ENCODE data around the gene FZD7.

FZD7 gene

GRCh38 chr2:202033317-202034248, at the start of gene FZD7:
Gene FZD7, plus strand, starts transcription at chr2:202033855. Its CDS starts 793 bp downstream, at chr2:202034648.
- DNase-seq, result peak; percentile 86

GRCh38 chr2:201984333-201984732, 49.3 kb upstream of the FZD7 start:
- no peak for DNase-seq

DNA sequence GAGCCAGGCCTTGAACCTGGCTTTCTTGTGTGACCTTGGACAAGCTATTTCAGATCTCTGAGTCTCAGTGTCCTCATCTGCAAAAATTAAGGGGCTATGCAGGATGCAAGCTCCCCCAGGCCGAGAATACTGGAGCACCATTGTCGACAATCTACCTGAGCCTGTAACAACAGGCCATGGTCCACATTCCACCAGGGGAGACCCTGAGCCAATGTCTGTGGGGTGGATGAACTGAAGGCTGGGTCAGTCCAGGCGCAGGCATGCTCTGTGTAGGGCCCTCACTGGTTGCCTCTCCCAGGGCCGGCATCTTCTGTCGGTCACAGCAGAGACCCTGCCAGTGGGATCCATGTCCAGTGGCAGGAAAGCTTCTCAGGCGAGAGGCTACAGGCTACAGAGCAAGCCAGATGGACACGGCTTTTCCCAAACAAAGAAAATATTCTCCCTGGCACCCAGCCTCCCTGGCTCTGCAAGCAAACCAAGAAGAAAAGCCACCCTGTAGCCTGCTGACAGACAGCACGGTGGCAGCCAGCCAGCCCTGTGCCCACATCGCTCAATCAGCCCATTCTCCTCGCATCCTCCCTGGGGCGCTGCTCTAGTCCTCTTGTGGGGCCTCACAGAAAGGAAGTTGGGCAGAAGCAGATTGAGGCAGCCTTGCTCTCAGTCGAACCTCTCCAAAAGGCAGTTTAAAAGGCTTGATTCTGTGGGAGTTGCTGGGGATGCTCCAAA, 48.7 kb upstream of the FZD7 start:
- DNase-seq, result no peak

- DNase-seq, result no peak
These were observed 47.8 kb upstream of the FZD7 start for GRCh38 chr2:201985728-201986462.

GRCh38 chr2:201986463-201986735, 47.3 kb upstream of the FZD7 start:
- DNase-seq, result no peak

DNA sequence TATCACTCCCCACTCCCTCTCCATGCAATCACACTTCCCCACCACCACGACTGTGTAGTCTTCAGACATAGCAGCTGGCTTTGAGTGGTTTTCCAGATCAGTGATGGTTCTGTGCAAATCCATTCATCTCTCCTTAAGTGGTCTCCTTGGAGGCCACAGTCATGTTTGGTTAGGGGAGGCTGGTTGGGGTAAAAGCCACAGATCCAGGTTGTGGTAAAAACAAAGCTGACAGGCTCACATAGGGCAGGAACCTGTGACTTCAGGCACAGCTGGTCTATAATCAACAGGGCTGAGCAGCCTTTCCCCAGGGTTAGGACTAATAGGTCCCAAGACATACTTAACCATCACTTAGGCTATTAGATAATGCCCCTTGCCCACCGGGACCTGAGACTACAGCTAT, 46.2 kb upstream of the FZD7 start:
- DNase-seq, result no peak

DNA sequence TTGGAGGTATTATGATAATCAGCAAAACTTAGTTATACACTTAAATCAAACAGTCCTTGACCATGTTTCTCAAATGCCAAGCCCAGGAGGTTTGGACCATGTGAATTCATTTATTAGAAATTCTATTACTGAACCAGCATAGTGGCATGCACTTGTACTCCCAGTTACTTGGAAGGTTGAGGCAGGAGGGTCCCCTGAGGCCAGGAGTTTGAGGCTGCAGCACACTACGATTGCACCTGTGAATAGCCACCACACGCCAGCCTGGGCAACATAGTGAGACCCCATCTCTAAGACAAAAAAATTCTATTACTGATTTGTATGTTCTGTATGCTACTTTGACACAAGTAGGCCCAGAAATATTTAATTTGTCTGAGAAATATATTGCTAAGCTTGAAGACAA, 43.6 kb upstream of the FZD7 start:
- DNase-seq, result no peak

DNA sequence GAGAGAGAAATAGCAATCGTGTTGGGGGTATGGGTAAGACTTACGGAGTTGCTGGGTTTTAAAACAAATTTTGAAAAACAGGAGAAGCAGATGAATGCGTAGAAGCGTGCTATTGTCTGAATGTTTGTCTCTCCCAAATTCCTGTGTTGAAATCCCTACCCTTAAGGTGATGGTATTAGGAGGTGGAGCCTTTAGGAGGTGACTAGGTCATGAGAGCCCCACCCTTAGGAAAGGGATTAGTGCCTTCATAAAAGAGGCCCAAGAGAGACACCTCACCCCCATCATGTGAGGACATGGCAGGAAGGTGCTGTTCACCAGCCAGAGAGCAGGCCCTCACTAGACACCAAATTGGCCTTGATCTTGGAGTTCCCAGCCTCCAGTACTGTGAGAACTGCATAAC, 40.7 kb upstream of the FZD7 start:
- no peak for DNase-seq

DNA sequence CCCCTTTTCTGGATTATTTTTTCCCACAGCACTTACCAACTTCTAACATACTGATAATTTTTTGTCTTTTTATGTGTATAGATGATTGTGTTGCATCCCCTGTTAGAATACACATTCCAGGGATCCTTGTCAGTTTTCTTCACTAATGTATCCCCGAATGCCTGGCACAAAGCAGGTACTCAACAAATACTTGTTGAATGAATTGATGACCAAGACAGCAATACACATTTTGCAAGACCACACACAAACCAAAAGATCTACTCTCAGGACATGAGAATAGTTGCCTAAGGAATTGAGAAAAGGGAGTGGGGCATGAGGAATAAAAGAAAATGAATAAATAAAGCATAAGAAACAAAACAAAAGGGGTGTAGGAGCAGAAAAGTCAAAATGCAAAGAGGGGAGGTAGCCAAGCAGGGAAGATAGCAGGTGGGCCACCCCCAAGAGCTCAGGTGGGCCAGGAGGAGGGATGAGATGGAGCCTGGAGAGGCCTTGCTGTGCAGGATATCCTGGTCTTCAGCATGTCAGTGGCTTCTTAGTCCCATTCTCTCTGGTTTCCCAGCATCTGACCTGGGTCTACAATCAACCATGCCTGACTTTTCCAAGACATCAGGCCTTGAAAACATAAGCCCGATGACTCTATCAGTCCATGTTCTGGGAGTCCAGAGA, 38.5 kb upstream of the FZD7 start:
- DNase-seq, result no peak

GRCh38 chr2:201996006-201996405, 37.6 kb upstream of the FZD7 start:
- no peak for DNase-seq

- DNase-seq, result no peak
These were observed 36.9 kb upstream of the FZD7 start for GRCh38 chr2:201996679-201997314.

DNA sequence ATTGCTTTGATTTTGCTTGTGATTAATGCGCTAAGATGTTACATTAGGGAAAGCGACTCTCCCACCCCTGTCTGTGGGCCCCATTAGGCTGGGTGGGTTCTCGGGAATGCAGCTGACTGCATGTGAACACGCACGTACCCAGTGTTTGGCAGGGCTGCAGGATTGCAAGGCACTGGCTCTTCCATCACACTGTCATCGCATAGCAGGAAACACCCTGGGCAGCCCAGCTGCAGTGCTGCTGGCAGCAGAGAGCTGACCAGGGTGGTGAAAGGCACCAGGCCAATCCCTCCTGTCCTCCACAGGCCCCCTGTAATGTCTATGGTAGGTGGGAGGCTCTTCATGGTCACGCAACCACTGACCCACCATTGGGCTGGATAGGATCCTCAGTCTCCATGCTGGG, 34.4 kb upstream of the FZD7 start:
- no peak for DNase-seq

DNA sequence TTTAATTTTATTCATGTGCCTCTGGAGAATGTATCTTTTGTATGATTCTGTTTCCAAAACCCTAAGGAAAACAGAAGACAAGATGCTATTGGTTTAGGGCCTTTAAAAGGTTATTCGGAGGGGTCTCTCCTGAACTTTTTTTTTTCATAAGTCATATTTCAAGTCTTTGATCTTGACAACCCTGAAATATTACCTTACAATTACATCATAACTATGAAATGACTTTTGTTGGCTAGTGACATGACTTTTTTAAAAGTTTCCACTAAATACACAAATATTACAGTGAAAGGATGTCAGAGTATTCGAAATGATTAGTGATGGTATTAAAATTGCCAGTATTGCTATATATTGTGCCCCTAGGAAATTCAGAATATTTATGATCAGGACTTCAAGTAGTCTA, 31.8 kb upstream of the FZD7 start:
- DNase-seq, result no peak

DNA sequence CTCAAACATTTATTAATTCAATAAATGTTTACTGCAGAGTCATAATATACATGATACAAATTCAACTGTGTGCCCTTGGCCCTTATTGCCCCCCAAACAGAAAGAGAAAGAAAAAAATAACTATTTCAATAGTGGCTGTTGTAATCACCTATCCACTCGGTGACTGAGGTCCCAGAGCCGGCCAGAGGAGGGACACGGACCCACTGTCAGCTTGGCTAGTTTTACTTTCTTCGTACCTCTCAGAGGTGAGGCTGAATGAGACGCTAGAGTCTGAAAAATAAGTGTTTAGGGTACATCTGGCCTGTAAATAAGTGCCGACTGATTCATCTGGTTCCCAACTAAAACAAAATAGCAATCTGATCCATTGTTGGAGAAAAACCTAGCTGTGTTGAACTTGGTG, 31.3 kb upstream of the FZD7 start:
- DNase-seq, result no peak

DNA sequence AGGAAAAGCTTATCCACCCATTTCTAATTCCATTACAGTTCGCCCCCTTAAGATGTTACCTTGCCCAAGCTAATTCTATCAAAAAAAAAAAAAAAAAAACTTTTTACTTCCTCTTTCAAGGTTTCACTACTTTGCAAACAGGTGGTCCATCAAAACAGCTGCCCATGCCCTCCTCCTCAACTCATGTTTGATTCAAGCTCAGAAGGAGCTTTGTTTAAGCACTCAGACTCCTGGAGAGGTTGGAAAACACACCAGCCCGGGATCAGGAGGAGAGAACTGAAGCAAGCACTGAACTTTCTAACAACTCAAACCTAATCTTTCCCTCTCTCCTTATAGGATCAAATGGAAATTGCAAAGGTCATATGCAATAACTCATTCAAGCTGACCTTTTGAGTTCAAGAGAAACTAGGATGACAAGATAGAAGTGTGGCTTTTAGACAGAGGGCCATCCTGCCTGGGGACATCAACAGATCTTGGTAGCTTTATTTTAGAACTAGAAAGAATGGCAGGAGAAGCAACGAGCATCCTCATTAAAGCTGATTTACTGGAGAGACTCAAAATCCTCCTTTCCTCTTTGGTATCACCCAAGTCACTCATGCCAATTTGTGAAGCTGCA, 28.3 kb upstream of the FZD7 start:
- no peak for DNase-seq

DNA sequence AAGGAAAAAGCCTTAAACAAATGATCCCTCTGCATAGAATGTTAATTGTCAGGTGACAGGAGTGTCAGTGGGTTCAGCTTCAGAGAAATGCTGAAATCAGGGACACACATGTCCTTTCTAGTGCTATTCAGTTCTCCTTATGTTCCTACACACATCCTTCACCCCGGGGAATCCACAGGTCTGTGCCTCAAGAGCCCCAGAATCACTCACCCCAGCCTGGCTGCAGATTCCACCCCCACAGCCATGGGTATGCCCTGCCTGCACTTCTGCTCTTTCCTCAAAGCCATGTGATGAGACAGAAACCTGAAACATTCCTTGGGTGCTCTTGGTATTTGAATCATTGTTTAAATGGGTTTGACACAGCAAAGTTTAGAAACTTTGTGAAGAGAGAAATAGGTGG, 27.4 kb upstream of the FZD7 start:
- DNase-seq, result no peak

DNA sequence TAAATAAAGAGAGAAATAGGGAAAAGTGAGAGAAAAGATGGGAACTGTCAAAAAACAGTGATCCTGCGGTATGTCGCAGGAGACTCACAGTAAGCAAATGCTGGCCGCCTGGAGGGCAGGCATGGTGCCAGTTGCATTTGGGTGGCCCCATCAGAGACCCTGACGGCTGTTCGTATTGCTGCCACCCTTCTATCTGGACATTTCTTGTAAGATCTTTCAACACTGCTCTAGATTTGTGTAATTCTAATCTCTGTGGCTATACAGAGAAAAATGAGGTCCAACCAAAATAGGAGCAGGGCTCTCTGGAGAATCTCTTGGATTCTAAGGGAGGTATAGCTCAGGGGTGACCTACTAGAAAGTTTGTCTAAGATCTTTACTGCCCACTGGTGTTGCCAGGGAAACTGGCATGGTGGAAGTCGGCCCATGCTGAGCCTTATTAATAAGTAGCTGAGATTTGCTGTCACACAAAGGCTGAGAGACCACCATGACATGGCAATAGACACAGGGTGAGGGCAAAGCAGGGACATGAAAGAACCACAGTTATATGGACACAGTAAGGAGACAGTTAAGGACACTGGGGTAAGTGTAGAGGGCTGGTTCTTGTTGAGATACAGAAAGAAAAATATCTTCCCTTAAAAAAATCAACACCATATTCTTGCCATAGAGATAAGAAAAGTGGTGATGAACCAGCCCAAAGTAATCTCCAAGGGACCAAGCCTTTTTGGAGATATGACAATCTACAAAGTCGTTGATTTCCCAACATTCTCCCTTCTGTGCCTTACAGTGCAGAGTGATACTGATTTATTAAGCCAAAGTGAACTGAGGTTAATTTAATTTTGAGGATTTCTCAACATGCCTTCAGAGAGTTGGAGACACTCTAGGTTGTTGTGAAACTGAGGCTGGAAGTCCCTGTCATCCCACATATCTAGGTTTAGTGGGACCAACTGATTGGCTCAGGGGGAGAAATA, 26.4 kb upstream of the FZD7 start:
- DNase-seq, result no peak

- DNase-seq, result no peak
These were observed 25.7 kb upstream of the FZD7 start for GRCh38 chr2:202007983-202008354.

- DNase-seq, result no peak
These were observed 24.6 kb upstream of the FZD7 start for GRCh38 chr2:202009019-202009481.

GRCh38 chr2:202009581-202009980, 24.1 kb upstream of the FZD7 start:
- no peak for DNase-seq

DNA sequence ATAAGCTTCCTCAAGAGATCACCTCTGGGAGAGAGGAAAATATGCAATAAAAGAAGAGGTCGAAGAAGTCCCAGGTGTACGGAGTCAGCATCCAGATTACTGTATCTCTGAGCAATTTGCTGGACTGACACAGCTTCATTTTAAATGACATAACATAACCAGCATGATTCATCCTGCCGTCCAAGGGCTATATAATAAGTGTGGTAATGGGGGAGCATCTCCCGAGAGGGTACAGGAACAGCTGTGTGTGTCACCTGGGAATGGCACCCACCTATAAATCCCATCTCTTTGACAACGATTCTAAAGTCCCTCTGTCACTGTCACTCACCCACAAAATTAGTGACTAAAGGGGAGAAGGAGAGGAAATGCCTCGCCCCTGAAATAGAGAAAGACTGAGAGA, 19.3 kb upstream of the FZD7 start:
- DNase-seq, result no peak

All from CD4-positive, alpha-beta T cell treated with Interleukin-15 for 1 hour (primary cell).